ENCODE results near the gene FSD2. TPM values are rescaled to one million over a fixed set of nuclear protein-coding genes. Genes with fewer than 3 reads are reported as not detected.

The FSD2 gene
- total and polyA plus RNA-seq, 2 of the 8 experiments (the other 6 are each of a cell fraction or from before 2014, with no cell fraction given): 0.02 TPM; not detected in 1

DNA sequence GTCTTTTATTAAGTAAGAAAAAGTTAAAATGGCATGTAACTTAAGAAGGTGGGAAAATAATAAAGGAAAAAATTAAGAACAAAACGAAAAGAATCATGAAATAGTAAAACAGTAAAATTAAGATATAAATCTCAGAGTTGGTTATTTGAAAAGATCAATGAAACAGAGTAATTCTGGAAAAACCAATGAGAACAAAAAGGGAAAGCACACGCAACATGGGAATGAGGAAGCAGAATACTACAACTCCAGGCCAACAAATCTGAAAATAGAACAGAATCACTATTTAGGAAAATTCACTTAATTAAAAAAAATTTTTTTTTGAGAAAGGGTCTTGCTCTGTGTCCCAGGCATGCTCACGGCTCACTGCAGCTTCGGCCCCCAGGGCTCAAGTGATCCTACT, 34.3 kb upstream of the FSD2 start:
- TF ChIP-seq MAFK (IDR thresholded peaks at IDR 0.05; ENCODE audit: low read depth, low read length) (no peak), FOSL1 (IDR thresholded peaks at IDR 0.05; ENCODE audit: insufficient read depth, low read depth, low read length) (no peak), CBX8 (IDR thresholded peaks at IDR 0.05; ENCODE audit: borderline replicate concordance, low read depth, low read length) (no peak), SAP30 (IDR thresholded peaks at IDR 0.05; ENCODE audit: insufficient read depth, insufficient replicate concordance, low read length) (no peak), SIN3A (conservative IDR thresholded peaks at IDR 0.05 in 1 of 2, IDR thresholded peaks at IDR 0.05 in 1 of 2; ENCODE audit: low read depth in 1 of 2, low read length in 2 of 2) (no peak), EZH2 (IDR thresholded peaks at IDR 0.05; ENCODE audit: low read depth, low read length, severe bottlenecking) (no peak)
- Histone ChIP-seq H2BK15ac (ENCODE audit: low read length) (no peak overlapping the region), H4K20me1 (replicated peaks in 1 of 2; ENCODE audit: control insufficient read depth in 1 of 2, insufficient read depth in 2 of 2, low read length in 2 of 2) (no peaks in the 10 kb centered on the region), H3K23ac (ENCODE audit: insufficient read length) (no peak overlapping the region), H3K27me3 (replicated peaks in 1 of 4; ENCODE audit: control insufficient read depth in 3 of 4, extremely low read depth in 1 of 4, insufficient read depth in 3 of 4, low read length in 3 of 4) (no peaks in the 10 kb centered on the region), H3K9ac (replicated peaks in 1 of 4; ENCODE audit: extremely low read depth in 1 of 4, low read depth in 3 of 4, low read length in 3 of 4) (no peak overlapping the region), H4K8ac (ENCODE audit: extremely low read depth, insufficient read depth, low read length) (no peak overlapping the region), H2BK20ac (ENCODE audit: low read length) (no peak overlapping the region), H3K36me3 (ENCODE audit: control insufficient read depth in 2 of 4, insufficient read depth in 4 of 4, low read length in 3 of 4) (no peaks in the 10 kb centered on the region; a peak in 1 of 8 replicates), H4K91ac (replicated peaks; ENCODE audit: insufficient read length, low read length) (no peak overlapping the region), H3K4me3 (ENCODE audit: extremely low read depth in 1 of 4, insufficient read depth in 2 of 4, low read depth in 3 of 4, low read length in 4 of 4) (no peak overlapping the region), H2AFZ (ENCODE audit: low read length) (no peak overlapping the region), H3K4me2 (ENCODE audit: insufficient read depth in 1 of 2, low read depth in 2 of 2, low read length in 2 of 2) (no peak overlapping the region), H3K56ac (replicated peaks; ENCODE audit: insufficient read length, low read depth, low read length) (no peak overlapping the region), H3K4ac (replicated peaks; ENCODE audit: insufficient read length, low read depth, low read length) (no peak overlapping the region), H3K79me1 (ENCODE audit: low read depth, low read length) (no peaks in the 10 kb centered on the region), H3K23me2 (ENCODE audit: low read depth, low read length) (no peaks in the 10 kb centered on the region; the same call in 1 of the 2 replicates), H2AK5ac (ENCODE audit: low read depth, low read length) (no peak overlapping the region), H2BK5ac (ENCODE audit: low read depth, low read length) (no peak overlapping the region), H3K18ac (ENCODE audit: extremely low read depth, low read length) (no peak overlapping the region), H2BK12ac (ENCODE audit: low read depth, low read length) (no peak overlapping the region), H3K9me3 (ENCODE audit: insufficient read depth in 2 of 2, low read depth in 1 of 2, low read length in 1 of 2) (no peaks in the 10 kb centered on the region), H3K79me2 (ENCODE audit: control insufficient read depth in 1 of 2, insufficient read depth in 2 of 2, low read length in 2 of 2) (no peaks in the 10 kb centered on the region), H2BK120ac (replicated peaks; ENCODE audit: low read depth, low read length) (no peak overlapping the region), H3K4me1 (replicated peaks in 1 of 4; ENCODE audit: control insufficient read depth in 3 of 4, insufficient read depth in 4 of 4, low read length in 3 of 4) (no peaks in the 10 kb centered on the region), H3K14ac (ENCODE audit: insufficient read length) (no peak overlapping the region), H3K27ac (ENCODE audit: low read depth, low read length) (no peak overlapping the region), H4K5ac (ENCODE audit: insufficient read length, low read depth, low read length) (no peak overlapping the region)
- CTCF ChIA-PET (ENCODE audit: partially characterized antibody): interaction anchor here (1.5 kb wide), 1 partner anchor 10 kb away, joined by 9 read pairs; no protein-coding TSS in a partner anchor
- WGBS, 2 experiments (ENCODE audit: extremely low coverage in 1 of 2, insufficient coverage in 1 of 2, insufficient read length in 1 of 2, insufficient replicate concordance in 2 of 2, low coverage in 1 of 2, low lambda C conversion rate in 2 of 2, missing lambda C conversion rate in 1 of 2): 88% methylated on average over 4 of the region's 4 CpGs; no CpG with 5 or more reads in 1 of the 2 experiments
- no peak for FAIRE-seq
- POLR2A ChIA-PET (ENCODE audit: partially characterized antibody): no interaction called here
- no peak for DNase-seq (ENCODE audit: low read depth in 1 of 2, low spot score in 2 of 2)
